Lower leg skin (tissue), 3 donors: ENCODE measurements around the gene ERCC6.

Experiments
- CTCF ChIP-seq, 3 donors: fragments of 450-650 bp; IDR thresholded peaks; one replicate each; pipeline ENCODE4 v1.5.1; 2016; ENCODE audit warnings: antibody characterized with exemption in 3 of 3, mild to moderate bottlenecking in 3 of 3, moderate library complexity in 2 of 3
- POLR2A ChIP-seq, 2 donors: fragments of 450-650 bp; IDR thresholded peaks; one replicate each; pipeline ENCODE4 v1.6.1; 2016 to 2017; ENCODE audit warnings: antibody characterized with exemption in 2 of 2, mild to moderate bottlenecking in 1 of 2, moderate library complexity in 1 of 2

- no peak for TF ChIP-seq CTCF (IDR thresholded peaks at IDR 0.05)
- TF ChIP-seq POLR2A (IDR thresholded peaks at IDR 0.05) = no peak
Observed at GRCh38 chr10:49486738-49487137, 52.2 kb downstream of the ERCC6 start.
